Upper lobe of right lung (tissue), 1 donor: ENCODE measurements around the gene DPH5. TPM values are rescaled to one million over a fixed set of nuclear protein-coding genes. Genes with fewer than 3 reads are reported as not detected.

ENCODE experiments used
- ATAC-seq: fragments of 200-7000 bp; cut with Tn5 transposase; one replicate; pipeline ENCODE4 v1.9.1; 2020; ENCODE audit warnings: mild to moderate bottlenecking, moderate library complexity
- DNase-seq: peaks from one replicate; pipeline ENCODE4 v3.0.0-alpha.2; 2020
- H3K27ac ChIP-seq: fragments of 200-600 bp; one replicate; pipeline ENCODE4 v1.8.0; 2022
- H3K27me3 ChIP-seq: fragments of 200-600 bp; one replicate; pipeline ENCODE4 v1.8.0; 2022; ENCODE audit warnings: mild to moderate bottlenecking
- H3K36me3 ChIP-seq: fragments of 200-600 bp; one replicate; pipeline ENCODE4 v1.8.0; 2022
- H3K4me1 ChIP-seq: fragments of 200-600 bp; one replicate; pipeline ENCODE4 v1.8.0; 2022
- H3K4me3 ChIP-seq: fragments of 200-600 bp; one replicate; pipeline ENCODE4 v1.8.0; 2022; ENCODE audit warnings: mild to moderate bottlenecking
- H3K9me3 ChIP-seq: fragments of 200-600 bp; one replicate; pipeline ENCODE4 v1.8.0; 2022
- intact Hi-C: fragments of 100-400 bp; cut with DNase I; formaldehyde crosslinking; loops from one replicate; pipeline ENCODE4 v1.11.0; 2022
- total RNA-seq: library from RNA; stranded (reverse); fragmentation: NEBNext Ultra II Directional; extraction: Animal tissue kit (Norgen Biotek cat#: 25700); gene quantifications from one replicate; pipeline ENCODE4 v1.2.1, GENCODE V29; 2021
- TF ChIP-seq, protein P1 (sequence below): fragments of 200-600 bp; IDR thresholded peaks from one replicate; pipeline ENCODE4 v1.8.0; 2022; ENCODE audit warnings: antibody characterized with exemption
- donor health status: DM: no; HTN: yes; CAD: no; lungs with severe emphysema.

DPH5 gene
- total RNA-seq, 1 donor from 2014 or later, result 23.8 TPM

DNA sequence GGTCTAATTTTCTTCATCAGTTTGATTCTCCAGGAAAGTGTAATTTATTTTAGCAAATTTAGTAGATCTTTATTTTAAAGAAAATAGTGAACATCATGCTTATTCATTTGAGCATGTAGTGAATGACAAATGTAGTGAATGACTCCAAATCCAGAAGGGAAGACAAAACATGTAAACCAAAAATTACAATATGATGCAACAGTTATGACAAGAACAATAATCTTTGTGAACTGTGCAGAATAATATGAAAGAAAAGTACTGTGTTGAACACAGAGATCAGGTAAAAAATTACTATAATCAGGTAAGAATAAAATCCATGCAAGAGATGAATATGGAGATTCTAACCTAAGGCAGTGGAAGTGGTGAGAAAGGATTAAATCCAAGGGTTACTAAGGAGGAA is 30.0 kb upstream of the DPH5 start:
- H3K27me3 ChIP-seq, result no peaks in the 10 kb centered on the region
- DNase-seq, result no peak
- no peak overlapping the region for H3K27ac ChIP-seq
- no peaks in the 10 kb centered on the region for H3K9me3 ChIP-seq
- H3K4me3 ChIP-seq, result no peak overlapping the region
- H3K36me3 ChIP-seq, result no peaks in the 10 kb centered on the region
- TF ChIP-seq, protein P1, sequence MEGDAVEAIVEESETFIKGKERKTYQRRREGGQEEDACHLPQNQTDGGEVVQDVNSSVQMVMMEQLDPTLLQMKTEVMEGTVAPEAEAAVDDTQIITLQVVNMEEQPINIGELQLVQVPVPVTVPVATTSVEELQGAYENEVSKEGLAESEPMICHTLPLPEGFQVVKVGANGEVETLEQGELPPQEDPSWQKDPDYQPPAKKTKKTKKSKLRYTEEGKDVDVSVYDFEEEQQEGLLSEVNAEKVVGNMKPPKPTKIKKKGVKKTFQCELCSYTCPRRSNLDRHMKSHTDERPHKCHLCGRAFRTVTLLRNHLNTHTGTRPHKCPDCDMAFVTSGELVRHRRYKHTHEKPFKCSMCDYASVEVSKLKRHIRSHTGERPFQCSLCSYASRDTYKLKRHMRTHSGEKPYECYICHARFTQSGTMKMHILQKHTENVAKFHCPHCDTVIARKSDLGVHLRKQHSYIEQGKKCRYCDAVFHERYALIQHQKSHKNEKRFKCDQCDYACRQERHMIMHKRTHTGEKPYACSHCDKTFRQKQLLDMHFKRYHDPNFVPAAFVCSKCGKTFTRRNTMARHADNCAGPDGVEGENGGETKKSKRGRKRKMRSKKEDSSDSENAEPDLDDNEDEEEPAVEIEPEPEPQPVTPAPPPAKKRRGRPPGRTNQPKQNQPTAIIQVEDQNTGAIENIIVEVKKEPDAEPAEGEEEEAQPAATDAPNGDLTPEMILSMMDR, result no peak
- no peaks in the 10 kb centered on the region for H3K4me1 ChIP-seq
- no peak for ATAC-seq
- intact Hi-C loops, result no loop called here

DNA sequence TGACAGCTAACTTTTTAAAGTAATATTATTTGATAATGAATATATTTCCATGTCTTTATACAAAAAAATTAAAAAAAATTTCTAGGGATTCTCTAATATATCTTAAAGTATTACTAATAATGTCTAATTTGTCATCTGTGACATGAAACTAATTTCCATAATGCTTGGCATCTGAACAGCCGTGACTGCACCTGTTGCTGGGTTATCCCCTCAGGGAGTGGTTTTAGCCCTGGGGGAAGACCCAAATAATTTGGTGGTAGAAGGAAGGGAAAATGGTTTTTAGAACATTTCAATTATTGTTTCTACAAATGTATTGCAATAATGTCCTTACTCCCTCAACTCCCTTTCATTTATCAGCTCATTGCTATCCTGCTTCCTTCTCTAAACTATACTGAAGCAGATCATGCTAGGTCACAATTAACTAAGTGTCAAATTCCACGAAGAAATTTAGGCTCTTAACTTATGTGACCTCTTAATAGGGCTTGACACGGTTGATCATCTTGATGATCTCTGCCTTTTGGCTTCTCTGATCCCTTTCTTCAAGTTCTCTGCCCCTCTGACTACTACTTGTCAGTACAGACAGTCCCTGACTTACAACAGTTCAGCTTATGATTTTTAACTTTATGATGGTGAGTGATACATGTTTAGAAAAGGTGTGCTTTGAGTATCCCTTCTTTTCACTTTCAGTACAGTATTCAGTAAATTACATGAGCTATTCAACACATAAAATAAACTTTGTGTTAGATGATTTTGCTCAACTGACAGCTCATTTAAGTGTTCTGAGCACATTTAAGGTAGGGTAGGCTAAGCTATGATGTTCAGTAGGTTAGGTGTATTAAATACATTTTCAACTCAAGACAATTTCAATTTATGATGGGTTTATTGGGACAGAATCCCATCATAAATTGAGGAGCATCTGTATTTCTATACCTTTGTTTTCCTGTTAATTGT is 26.4 kb upstream of the DPH5 start:
- TF ChIP-seq, protein P1, result no peak
- no peak overlapping the region for H3K27ac ChIP-seq
- ATAC-seq (no peak), DNase-seq (no peak)
- intact Hi-C loops, result no loop called here
- no peaks in the 10 kb centered on the region for H3K9me3 ChIP-seq
- no peaks in the 10 kb centered on the region for H3K27me3 ChIP-seq
- H3K4me3 ChIP-seq, result no peak overlapping the region
- H3K4me1 ChIP-seq, result no peaks in the 10 kb centered on the region
- no peaks in the 10 kb centered on the region for H3K36me3 ChIP-seq

DNA sequence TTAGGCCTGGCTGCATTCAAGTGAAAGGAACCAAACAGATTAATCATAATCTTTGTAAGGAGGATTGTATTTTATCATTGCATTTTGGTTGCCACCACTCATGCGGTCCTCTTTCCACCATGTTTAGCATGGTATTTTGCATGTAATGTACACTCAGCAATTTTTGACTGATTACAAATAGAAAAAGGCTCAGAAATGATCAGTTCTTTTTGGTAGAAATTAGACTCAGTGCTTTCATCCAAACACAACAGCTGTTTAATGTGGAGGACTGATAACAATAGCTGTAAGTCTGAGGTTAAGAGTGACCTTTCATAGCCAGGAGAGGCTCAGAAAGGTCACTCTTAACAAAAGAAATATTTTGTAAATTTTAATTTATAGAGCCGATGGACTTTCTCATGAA is 25.3 kb upstream of the DPH5 start:
- H3K4me3 ChIP-seq, result no peak overlapping the region
- no peaks in the 10 kb centered on the region for H3K4me1 ChIP-seq
- TF ChIP-seq, protein P1, result no peak
- no peaks in the 10 kb centered on the region for H3K27me3 ChIP-seq
- H3K9me3 ChIP-seq, result no peaks in the 10 kb centered on the region
- intact Hi-C loops, result no loop called here
- H3K27ac ChIP-seq, result no peak overlapping the region
- H3K36me3 ChIP-seq, result no peaks in the 10 kb centered on the region
- ATAC-seq (no peak), DNase-seq (no peak)

DNA sequence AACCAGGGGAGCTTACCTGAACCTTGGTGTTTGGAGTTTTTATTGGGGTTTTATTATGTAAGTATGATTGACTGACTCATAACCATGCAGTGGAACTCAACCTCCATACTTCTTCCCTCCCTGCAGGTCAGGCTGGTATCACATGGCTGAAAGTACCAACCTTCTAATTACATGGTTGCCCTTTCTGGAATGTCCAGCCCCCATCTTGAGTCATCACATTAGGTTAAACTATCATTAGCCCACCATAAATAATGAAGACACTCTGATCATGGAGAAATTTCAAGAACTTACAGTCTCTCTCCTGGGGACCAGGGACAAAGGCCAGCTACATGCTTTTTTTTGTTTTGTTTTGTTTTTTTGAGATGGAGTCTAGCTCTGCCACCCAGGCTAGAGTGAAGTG is 19.2 kb upstream of the DPH5 start:
- Histone ChIP-seq H3K4me1 (no peaks in the 10 kb centered on the region), H3K36me3 (no peaks in the 10 kb centered on the region), H3K4me3 (no peak overlapping the region), H3K27me3 (no peaks in the 10 kb centered on the region), H3K9me3 (no peaks in the 10 kb centered on the region), H3K27ac (no peak overlapping the region)
- no peak for DNase-seq
- TF ChIP-seq, protein P1, result no peak
- ATAC-seq, result no peak
- intact Hi-C loops, result no loop called here

DNA sequence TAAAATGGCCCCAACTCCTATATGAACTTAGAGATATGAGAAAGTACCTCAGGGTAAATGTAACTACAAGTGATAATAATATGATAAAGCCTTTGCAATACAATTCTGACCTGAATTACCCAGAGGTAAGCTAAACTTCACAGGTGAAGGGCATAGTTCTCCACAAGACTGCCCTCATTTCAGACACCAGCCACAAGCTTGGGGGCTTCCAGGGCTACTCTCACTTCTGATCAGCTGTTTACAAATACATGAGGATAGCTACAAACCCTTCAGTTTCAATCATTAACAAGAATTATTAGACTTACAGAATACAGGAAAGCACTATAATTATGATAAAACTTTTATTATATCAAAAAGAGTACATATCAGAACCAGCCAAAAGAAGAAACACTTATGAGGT is 18.7 kb upstream of the DPH5 start:
- no peak for ATAC-seq
- no peak for DNase-seq
- Histone ChIP-seq H3K27me3 (no peaks in the 10 kb centered on the region), H3K4me3 (no peak overlapping the region), H3K4me1 (no peaks in the 10 kb centered on the region), H3K9me3 (no peaks in the 10 kb centered on the region), H3K27ac (no peak overlapping the region), H3K36me3 (no peaks in the 10 kb centered on the region)
- intact Hi-C loops, result no loop called here
- TF ChIP-seq, protein P1, result no peak
